Hepatocyte (in vitro differentiated cells): ENCODE data around the gene ZBTB7C.

ENCODE experiments used
- EZH2 ChIP-seq: fragments of 200-600 bp; sonication (generic); IDR thresholded peaks from 2 replicates; pipeline ENCODE4 v1.6.1; 2016; ENCODE audit warnings: antibody characterized with exemption, mild to moderate bottlenecking, borderline replicate concordance
- EZH2phosphoT487 ChIP-seq: fragments of 200-600 bp; sonication (generic); IDR thresholded peaks from one replicate; pipeline ENCODE4 v1.6.1; 2018; ENCODE audit warnings: antibody characterized with exemption, mild to moderate bottlenecking, low read depth, moderate library complexity; ENCODE audit not compliant: unreplicated experiment, severe bottlenecking
- TF ChIP-seq, protein P1 (sequence below): fragments of 200-600 bp; sonication (generic); IDR thresholded peaks from 2 replicates; pipeline ENCODE4 v1.5.1; 2016; ENCODE audit warnings: antibody characterized with exemption, mild to moderate bottlenecking; ENCODE audit not compliant: poor library complexity

DNA sequence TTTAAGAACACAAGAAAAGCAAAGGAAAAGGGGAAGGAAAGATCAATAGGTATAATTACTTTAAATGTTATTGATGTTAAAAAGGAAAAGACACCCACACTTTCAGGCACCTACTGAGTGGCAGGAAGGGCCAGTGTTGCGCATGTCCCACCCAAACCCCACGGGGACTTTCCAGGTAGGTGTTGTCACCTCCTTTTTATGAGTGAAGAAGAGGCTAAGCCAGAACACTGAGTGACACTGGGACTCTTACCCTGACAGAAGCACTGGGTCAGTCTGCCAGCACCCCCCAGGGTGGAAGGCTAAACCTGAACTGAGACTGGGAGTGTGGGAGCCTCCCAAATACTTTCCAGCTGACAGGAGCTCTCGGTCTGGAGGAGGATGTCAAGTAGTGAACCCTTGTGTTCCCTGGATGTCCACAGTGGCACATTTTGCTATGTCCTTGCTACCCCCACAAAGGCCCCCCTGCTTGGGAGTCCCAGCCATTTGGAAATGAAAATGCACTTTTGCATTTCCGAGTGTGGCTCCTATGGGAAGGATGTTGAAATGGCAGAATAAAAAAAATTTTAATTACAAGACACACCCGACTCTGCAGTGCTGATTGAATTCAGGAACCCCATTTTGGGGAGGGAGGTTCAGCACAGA lies 387.8 kb downstream of the ZBTB7C start:
- TF ChIP-seq, protein P1, sequence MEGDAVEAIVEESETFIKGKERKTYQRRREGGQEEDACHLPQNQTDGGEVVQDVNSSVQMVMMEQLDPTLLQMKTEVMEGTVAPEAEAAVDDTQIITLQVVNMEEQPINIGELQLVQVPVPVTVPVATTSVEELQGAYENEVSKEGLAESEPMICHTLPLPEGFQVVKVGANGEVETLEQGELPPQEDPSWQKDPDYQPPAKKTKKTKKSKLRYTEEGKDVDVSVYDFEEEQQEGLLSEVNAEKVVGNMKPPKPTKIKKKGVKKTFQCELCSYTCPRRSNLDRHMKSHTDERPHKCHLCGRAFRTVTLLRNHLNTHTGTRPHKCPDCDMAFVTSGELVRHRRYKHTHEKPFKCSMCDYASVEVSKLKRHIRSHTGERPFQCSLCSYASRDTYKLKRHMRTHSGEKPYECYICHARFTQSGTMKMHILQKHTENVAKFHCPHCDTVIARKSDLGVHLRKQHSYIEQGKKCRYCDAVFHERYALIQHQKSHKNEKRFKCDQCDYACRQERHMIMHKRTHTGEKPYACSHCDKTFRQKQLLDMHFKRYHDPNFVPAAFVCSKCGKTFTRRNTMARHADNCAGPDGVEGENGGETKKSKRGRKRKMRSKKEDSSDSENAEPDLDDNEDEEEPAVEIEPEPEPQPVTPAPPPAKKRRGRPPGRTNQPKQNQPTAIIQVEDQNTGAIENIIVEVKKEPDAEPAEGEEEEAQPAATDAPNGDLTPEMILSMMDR, result no peak
- TF ChIP-seq EZH2phosphoT487 (no peak), EZH2 (no peak)
